WI38 (cell line): ENCODE results near the gene GPR18.

ENCODE experiments used
- H3K4me3 ChIP-seq: 2 replicates; pipeline ENCODE4 v1.5.1; 2011; ENCODE audit warnings: low read depth, mild to moderate bottlenecking, control low read depth, low read length
- CTCF ChIP-seq: IDR thresholded peaks from 2 replicates; pipeline ENCODE4 v1.5.1; 2012; ENCODE audit warnings: low read depth, mild to moderate bottlenecking, control low read depth, low read length

GPR18 gene

DNA sequence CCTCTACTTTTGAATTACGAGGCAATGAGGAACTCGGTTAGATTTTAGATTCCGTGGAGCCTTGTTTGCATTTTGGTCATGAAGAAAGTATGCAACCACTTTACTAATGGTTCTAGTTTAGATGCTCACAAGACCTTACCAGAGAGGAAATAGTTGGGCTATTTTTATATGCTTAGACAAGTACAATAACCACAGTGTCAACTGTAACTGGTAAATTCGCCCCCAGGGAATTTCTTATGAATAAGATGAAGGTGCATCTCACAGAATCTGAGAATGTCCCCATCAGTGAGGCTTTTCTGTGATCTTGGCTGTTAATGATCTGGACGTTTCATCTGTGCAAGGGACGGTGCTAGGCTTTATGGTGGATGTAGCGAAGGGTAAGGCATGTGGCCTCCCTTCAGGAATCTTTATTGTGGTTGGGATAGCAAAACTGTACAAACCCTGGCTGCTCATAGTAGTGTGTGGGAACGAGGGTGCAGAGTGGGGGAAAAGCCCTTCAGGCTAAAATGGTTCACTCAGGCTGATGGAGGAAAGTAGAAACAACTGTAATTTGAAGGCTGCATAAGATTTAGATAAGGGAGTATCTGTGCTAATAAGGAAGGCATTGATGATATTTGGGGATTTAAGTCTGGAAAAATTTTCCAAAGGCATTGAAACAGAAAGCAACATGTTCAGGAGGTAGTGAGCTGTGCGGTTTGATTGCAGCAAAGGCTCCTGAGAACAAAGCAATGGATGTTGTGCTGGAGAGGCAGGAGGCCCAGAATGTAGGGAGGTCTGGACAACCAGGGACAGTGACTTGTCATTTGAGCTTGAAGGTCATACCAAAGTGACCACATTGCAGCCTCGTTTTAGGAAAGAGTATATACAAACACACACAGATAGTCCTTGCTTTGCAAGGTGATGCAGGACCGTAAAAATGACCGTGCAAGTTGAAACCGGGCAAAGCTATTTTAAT lies 29.2 kb downstream of the GPR18 start:
- TF ChIP-seq CTCF: no peak
- peak overlapping the region; percentile 46 for H3K4me3 ChIP-seq

- no peak overlapping the region for H3K4me3 ChIP-seq
- TF ChIP-seq CTCF: no peak
These were observed 30.1 kb downstream of the GPR18 start for GRCh38 chr13:99227909-99228688.

DNA sequence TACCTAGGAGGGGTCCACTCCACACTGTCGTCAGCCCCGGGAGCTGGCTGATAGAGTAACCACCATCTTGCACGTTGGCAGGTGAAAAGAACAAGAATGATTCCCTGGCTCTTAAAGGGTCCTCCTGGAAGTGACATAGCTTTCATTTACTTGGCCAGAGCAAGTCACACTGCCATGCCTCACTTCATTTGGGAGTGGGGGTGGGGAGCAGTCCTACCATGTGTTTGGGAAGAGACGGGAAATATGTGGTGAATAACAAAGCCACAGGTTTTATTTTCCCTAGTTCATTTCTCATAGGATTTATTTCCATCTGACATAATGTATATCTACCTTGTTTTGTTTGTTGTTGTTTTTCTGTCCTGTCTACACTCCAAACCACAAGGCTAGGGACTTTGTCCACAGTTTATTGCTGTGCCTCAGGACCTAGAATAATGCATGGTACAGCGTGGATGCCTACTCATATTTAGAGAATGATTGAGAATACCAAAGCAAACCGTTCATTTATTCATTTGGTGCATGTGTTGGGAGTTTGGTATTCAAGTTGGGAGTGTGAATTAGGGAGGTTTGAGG lies 30.8 kb downstream of the GPR18 start:
- H3K4me3 ChIP-seq: no peak overlapping the region

DNA sequence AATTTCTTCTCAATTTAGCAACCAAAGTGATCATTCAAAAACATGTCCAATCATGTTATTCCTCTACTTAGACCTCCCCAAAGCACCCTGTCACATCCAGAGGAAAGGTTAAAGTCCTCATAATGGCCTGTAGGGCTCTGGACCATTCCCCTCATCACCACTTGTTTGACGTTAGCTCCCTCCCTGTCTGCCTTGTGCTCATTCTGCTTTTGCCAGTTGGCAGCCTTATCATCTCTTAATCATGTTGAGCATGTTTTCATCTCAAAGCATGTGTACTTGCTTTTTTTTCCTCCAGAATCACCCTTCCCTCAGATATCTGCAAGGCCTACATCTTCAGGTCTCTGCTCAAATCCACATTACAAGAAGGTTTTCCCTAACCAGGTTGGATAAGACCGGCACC lies 31.7 kb downstream of the GPR18 start:
- H3K4me3 ChIP-seq: no peak overlapping the region
- TF ChIP-seq CTCF: no peak

More for the DNA sequence above, 30.8 kb downstream of the GPR18 start:
- TF ChIP-seq CTCF: no peak

- TF ChIP-seq CTCF: no peak
- no peak overlapping the region for H3K4me3 ChIP-seq
These were observed 33.1 kb downstream of the GPR18 start for GRCh38 chr13:99225078-99225477.

DNA sequence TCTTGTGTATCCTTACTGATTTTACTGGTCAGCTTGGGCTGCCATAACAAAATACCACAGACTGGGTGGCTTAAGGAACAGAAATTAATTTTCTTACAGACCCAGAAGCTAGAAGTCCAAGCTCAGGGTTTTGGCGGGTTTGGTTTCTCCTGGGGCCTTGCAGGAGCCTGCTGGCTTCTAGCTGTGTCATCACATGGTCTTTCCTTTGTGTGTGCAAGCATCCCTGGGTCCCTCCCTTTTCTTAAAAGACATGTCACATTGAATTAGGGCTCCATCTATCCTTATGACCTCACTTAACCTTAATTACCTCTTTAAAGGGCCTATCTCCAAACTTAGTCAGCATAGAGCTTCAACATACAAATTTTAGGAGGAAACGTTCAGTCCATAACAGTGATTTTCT lies 34.2 kb downstream of the GPR18 start:
- no peak for TF ChIP-seq CTCF
- no peak overlapping the region for H3K4me3 ChIP-seq

- no peak for TF ChIP-seq CTCF
- no peak overlapping the region for H3K4me3 ChIP-seq
These were observed 34.6 kb downstream of the GPR18 start for GRCh38 chr13:99223587-99223986.
